Neural cell (in vitro differentiated cells): ENCODE data around the gene CCIN.

Experiments
- CTCF ChIP-seq: fragments of 450-650 bp; IDR thresholded peaks from 2 replicates; pipeline ENCODE4 v1.5.1; 2014; ENCODE audit warnings: antibody characterized with exemption, mild to moderate bottlenecking, moderate library complexity; ENCODE audit not compliant: poor library complexity, severe bottlenecking
- EZH2 ChIP-seq: fragments of 200-600, 300-800 bp; shearing (Covaris generic), sonication (generic); IDR thresholded peaks from 2 replicates; pipeline ENCODE4 v1.6.1; 2014; ENCODE audit warnings: antibody characterized with exemption, low read length, borderline replicate concordance, mild to moderate bottlenecking; ENCODE audit not compliant: insufficient read depth, poor library complexity, severe bottlenecking
- POLR2AphosphoS5 ChIP-seq: IDR thresholded peaks from 2 replicates; pipeline ENCODE4 v1.6.1; 2012
- RAD21 ChIP-seq: fragments of 450-650 bp; conservative IDR thresholded peaks from 2 replicates; pipeline ENCODE4 v1.6.1; 2014; ENCODE audit warnings: antibody characterized with exemption, mild to moderate bottlenecking, moderate library complexity
- REST ChIP-seq: IDR thresholded peaks from 2 replicates; pipeline ENCODE4 v1.6.1; 2012; ENCODE audit warnings: borderline replicate concordance
- SMC3 ChIP-seq: fragments of 450-650 bp; conservative IDR thresholded peaks from 2 replicates; pipeline ENCODE4 v1.6.1; 2014; ENCODE audit warnings: antibody characterized with exemption, mild to moderate bottlenecking, moderate library complexity; ENCODE audit not compliant: poor library complexity

- TF ChIP-seq CTCF (no peak), EZH2 (no peak), RAD21 (no peak), REST (no peak), POLR2AphosphoS5 (no peak), SMC3 (no peak)
Measured at GRCh38 chr9:36169708-36170107, 520 bp downstream of the CCIN start.
